Omental fat pad (tissue), 4 donors: ENCODE data around the gene VPS41. TPM values are rescaled to one million over a fixed set of nuclear protein-coding genes. Genes with fewer than 3 reads are reported as not detected.

Experiments used
- ATAC-seq: fragments of 150-250 bp; one replicate; pipeline ENCODE4 v1.9.1; 2016; ENCODE audit warnings: mild to moderate bottlenecking, moderate library complexity; ENCODE audit not compliant: low FRiP score
- DNase-seq: peaks from one replicate; pipeline ENCODE4 v3.0.0-alpha.2; 2019; ENCODE audit warnings: low spot score
- total RNA-seq, 4 donors: library from RNA; depleted of rRNA; stranded (reverse); fragments of >200 nt; gene quantifications; one replicate each; pipeline ENCODE4 v1.1.0, GENCODE V29; 2016
- TF ChIP-seq, protein P1 (sequence below), 3 donors: fragments of 450-650 bp; IDR thresholded peaks; one replicate each; pipeline ENCODE4 v1.5.1; 2016 to 2017; ENCODE audit warnings: antibody characterized with exemption in 3 of 3, mild to moderate bottlenecking in 3 of 3, moderate library complexity in 2 of 3

The VPS41 gene
- total RNA-seq, 4 donors from 2014 or later: 28.9 to 44.9 (median 33.4) TPM

DNA sequence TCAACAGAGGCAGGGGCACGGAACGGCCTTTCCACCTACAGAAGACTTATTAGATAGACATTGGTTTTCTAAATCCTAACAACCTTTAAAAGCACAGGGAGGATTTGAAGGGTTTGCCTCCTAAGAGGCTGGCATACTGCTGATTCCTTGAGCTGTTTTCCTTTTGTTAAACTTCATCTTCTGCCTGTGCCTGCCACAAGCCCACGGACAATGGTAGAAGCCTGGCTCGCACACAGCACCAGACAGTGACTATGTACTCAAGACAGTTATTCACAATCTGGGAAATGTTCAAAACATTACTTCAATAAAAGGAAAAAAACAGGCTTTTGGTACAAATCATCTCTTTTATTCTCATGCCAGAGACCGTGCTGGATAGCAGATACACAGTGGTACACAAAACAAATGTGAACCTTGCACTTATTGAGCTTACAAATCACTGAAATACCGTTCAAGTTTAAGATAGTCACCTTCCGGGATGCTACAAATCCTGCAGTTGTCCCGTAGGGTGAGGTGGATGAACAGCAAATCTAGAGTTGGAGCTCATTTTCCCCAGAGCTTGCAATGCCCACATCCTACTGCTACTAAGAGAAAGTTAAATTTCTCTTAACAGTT lies 63.9 kb downstream of the VPS41 start:
- TF ChIP-seq, protein P1, sequence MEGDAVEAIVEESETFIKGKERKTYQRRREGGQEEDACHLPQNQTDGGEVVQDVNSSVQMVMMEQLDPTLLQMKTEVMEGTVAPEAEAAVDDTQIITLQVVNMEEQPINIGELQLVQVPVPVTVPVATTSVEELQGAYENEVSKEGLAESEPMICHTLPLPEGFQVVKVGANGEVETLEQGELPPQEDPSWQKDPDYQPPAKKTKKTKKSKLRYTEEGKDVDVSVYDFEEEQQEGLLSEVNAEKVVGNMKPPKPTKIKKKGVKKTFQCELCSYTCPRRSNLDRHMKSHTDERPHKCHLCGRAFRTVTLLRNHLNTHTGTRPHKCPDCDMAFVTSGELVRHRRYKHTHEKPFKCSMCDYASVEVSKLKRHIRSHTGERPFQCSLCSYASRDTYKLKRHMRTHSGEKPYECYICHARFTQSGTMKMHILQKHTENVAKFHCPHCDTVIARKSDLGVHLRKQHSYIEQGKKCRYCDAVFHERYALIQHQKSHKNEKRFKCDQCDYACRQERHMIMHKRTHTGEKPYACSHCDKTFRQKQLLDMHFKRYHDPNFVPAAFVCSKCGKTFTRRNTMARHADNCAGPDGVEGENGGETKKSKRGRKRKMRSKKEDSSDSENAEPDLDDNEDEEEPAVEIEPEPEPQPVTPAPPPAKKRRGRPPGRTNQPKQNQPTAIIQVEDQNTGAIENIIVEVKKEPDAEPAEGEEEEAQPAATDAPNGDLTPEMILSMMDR (IDR thresholded peaks at IDR 0.05): no peak
- DNase-seq: no peak
- no peak for ATAC-seq

DNA sequence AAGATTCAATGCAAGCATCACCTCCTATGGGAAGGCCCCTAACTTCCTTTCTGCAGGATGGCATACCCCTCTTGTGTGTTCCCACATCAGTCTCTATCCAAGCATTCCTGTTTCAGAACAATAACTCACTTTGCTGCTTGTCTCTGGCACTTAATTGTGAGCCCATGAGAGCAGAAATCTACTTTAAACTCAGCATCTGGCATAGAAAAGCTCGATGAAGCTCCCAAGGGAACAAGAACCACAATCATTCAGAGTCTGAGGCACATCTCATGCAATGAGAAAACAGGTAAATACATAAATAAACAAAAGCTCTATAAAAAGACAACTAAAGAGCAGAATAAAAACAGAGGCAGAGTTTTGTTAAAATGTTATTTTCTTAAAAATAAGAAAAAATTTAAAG lies 66.2 kb downstream of the VPS41 start:
- TF ChIP-seq, protein P1 (IDR thresholded peaks at IDR 0.05): no peak
- no peak for ATAC-seq
- DNase-seq: no peak

DNA sequence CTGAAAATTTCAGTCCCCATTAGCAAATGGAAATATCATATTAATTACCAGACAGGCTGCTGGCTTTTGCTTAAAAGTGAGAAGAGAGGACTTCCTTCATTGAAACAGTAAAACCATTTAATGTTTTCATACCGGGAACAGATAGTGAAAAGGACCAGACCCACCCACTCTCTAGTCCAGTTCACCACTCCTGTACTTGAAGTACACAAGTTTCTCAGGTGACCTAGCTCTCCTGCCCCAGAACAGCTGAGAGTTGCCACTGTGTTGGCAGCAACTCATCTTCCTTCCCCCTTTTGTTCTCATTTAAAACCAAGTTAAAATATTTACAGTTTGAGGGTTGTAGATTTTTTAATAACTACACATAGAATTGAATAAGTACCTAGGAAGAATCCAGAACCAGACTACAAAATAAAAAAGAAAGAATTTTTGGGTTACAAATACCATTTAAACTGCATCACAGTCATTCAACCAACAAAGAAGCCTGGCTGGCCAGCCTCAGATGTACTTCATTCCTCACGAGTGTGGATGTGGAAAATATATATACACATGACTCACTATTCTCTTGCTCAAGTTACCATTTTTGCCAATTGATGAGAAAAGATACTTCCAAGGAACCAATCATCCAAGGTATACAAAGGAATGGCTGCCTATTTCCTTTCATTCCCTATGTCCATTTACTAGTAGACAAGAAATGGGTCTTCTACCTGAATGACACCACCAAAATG lies 68.1 kb downstream of the VPS41 start:
- DNase-seq: no peak
- TF ChIP-seq, protein P1 (IDR thresholded peaks at IDR 0.05): no peak

DNA sequence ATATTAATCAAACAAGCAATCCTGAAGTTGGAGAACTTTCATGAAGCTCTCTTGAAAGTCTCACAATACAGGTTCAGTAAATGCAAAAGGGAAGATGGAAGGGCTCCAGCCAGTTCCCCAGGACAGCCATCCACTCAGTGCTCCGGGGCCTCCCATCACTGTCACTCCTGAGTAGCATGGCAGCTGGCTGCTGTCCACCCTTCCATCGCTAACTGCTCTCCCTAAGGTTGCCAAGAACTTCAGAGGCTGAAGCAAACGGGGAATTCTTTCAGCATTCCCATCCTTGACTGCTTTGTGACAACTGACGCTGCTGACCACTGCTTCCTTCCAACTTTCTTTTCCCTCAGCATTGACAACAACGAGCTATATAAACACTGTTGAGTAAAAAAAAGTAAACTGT lies 69.1 kb downstream of the VPS41 start:
- ATAC-seq (no peak), DNase-seq (no peak)
- TF ChIP-seq, protein P1 (IDR thresholded peaks at IDR 0.05): no peak

More for the DNA sequence above, 68.1 kb downstream of the VPS41 start:
- ATAC-seq: no peak

DNA sequence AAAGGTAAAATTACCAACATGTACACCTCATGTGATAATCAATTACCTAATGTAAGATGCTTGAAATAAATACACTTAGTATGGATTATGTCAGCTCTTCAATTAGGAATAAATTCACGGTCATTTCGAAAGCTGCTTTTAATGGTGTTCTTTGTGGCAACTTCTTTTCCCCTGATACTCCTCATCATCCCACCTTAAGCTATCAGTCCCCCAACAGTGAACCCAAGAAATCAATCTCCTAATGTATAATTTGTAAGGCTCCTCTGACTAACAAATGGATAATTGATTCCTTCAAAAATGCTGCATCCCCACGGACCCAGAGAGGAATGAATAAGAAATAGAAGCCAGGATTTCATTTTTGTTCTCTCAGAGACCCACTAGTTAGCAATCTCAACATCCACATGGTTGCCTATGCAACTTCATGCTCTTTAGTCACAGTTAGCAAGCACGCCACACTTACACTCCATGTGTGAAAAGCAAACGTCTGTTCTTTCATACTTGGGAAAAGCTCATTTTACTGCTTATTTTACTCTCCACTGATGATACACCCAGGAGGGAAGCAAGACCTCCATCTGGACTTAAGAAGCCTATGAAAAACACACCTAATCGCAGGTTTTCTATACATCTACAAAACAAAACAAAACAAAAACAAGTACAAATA lies 70.1 kb downstream of the VPS41 start:
- DNase-seq (no peak), ATAC-seq (no peak)
- TF ChIP-seq, protein P1 (IDR thresholded peaks at IDR 0.05): no peak

DNA sequence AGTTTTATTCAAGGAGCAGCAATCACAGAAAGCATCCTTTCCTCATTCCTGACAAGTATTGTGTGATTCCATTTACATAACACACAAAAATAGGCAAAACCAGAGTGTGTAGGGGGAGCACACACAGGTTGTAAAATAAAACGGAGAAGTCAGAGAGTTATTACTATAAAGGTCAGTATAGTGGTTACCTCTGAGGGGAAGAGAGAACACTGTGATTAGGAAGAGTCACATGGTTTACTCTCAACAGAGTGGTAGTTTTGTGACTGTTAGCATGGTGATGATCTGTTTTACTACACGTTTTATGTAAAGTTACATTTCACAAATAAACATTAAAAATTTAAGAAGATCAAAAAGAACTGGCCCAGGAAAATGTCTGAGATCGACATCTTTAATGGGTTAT lies 74.6 kb downstream of the VPS41 start:
- TF ChIP-seq, protein P1 (IDR thresholded peaks at IDR 0.05): no peak
- ATAC-seq (no peak), DNase-seq (no peak)
